Gastroesophageal sphincter (tissue), 4 donors: Measurements from ENCODE around the gene ZFYVE27. TPM values are rescaled to one million over a fixed set of nuclear protein-coding genes. Genes with fewer than 3 reads are reported as not detected.

ENCODE experiments used
- ATAC-seq: fragments of 150-250 bp; one replicate; pipeline ENCODE4 v1.9.1; 2016; ENCODE audit warnings: mild to moderate bottlenecking, moderate library complexity
- H3K27ac ChIP-seq, 4 donors: fragments of 200-600 bp; sonication (generic) in 3 of 4; 1 replicate in 3 of 4; 2 replicates in 1 of 4; pipeline ENCODE4 v1.5.1; 2016 to 2019
- H3K27me3 ChIP-seq: fragments of 200-600 bp; sonication (generic); one replicate; pipeline ENCODE4 v1.5.1; 2019
- H3K36me3 ChIP-seq, 2 donors: fragments of 200-600 bp; sonication (generic); one replicate each; pipeline ENCODE4 v1.5.1; 2019; ENCODE audit warnings: control low read depth in 1 of 2
- H3K4me1 ChIP-seq, 3 donors: fragments of 200-600 bp; sonication (generic); 1 replicate in 2 of 3; 2 replicates in 1 of 3; pipeline ENCODE4 v1.5.1; 2016 to 2019; ENCODE audit warnings: control low read depth in 2 of 3
- H3K4me3 ChIP-seq, 2 donors: fragments of 200-600 bp; sonication (generic); one replicate each; pipeline ENCODE4 v1.5.1; 2019; ENCODE audit warnings: mild to moderate bottlenecking in 1 of 2, moderate library complexity in 1 of 2
- H3K9me3 ChIP-seq, 3 donors: fragments of 200-600 bp; sonication (generic); one replicate each; pipeline ENCODE4 v1.5.1; 2017 to 2019; ENCODE audit warnings: control low read depth in 2 of 3
- CTCF ChIP-seq, 4 experiments: fragments of 200-600 bp in 2 of 4; fragments of 450-650 bp in 2 of 4; sonication (generic) in 1 of 4; IDR thresholded peaks; one replicate each; pipeline ENCODE4 v1.5.1; 2017 to 2019; ENCODE audit warnings: antibody characterized with exemption in 4 of 4, mild to moderate bottlenecking in 2 of 4, moderate library complexity in 2 of 4
- EP300 ChIP-seq: sonication (generic); formaldehyde crosslinking; IDR thresholded peaks from one replicate; pipeline ENCODE4 v1.6.1; 2017; ENCODE audit warnings: antibody characterized with exemption, mild to moderate bottlenecking
- POLR2A ChIP-seq, 2 donors: fragments of 450-650 bp; IDR thresholded peaks; one replicate each; pipeline ENCODE4 v1.6.1; 2017; ENCODE audit warnings: antibody characterized with exemption in 2 of 2, mild to moderate bottlenecking in 2 of 2, moderate library complexity in 1 of 2
- POLR2AphosphoS5 ChIP-seq: sonication (generic); formaldehyde crosslinking; IDR thresholded peaks from one replicate; pipeline ENCODE4 v1.6.1; 2017; ENCODE audit warnings: antibody characterized with exemption
- WGBS, 2 donors: methylation state at CpG; one replicate each; pipeline ENCODE4 v1.1.5; 2018; ENCODE audit warnings: low coverage in 1 of 2; 5-methylcytosine and 5-hydroxymethylcytosine counted together
- total RNA-seq, 4 donors: library from RNA; depleted of rRNA; stranded (reverse); fragments of >200 nt; gene quantifications; one replicate each; pipeline ENCODE4 v1.1.0, GENCODE V29; 2016

ZFYVE27 gene
- total RNA-seq, 4 donors from 2014 or later: 6.7 to 24.2 (median 19.2) TPM

GRCh38 chr10:97770255-97770654 is 33.3 kb downstream of the ZFYVE27 start:
- Histone ChIP-seq H3K36me3 (no peaks in the 10 kb centered on the region), H3K4me3 (peak overlapping the region in 1 of 2 donors; percentile 41), H3K27ac (no peak overlapping the region), H3K27me3 (peaks cover 75% of the 10 kb centered on the region), H3K9me3 (no peaks in the 10 kb centered on the region), H3K4me1 (peaks cover 0 to 16% (median 0%) of the 10 kb centered on the region in 3 donors)
- TF ChIP-seq POLR2A (IDR thresholded peaks at IDR 0.05) (no peak), EP300 (no peak), CTCF (IDR thresholded peaks at IDR 0.05) (no peak), POLR2AphosphoS5 (no peak)
- ATAC-seq: no peak
- 66% methylated on average over 2 of the region's 5 CpGs; no CpG with 5 or more reads in 1 of the 2 donors for WGBS, 2 donors

- peak overlapping the region in 1 of 2 donors; percentile 41 for H3K4me3 ChIP-seq
- no peaks in the 10 kb centered on the region for H3K36me3 ChIP-seq
- H3K4me1 ChIP-seq: peaks cover 0 to 16% (median 0%) of the 10 kb centered on the region in 3 donors
- WGBS, 2 donors: 1 to 3% methylated on average over 12 to 17 of the region's 90 CpGs
- H3K27ac ChIP-seq: peak overlapping the region in 1 of 4 donors; percentile 19
- ATAC-seq: no peak
- no peak for TF ChIP-seq CTCF (IDR thresholded peaks at IDR 0.05)
- no peak for TF ChIP-seq EP300
- no peak for TF ChIP-seq POLR2A (IDR thresholded peaks at IDR 0.05)
- TF ChIP-seq POLR2AphosphoS5: no peak
- H3K9me3 ChIP-seq: no peaks in the 10 kb centered on the region
- peaks cover 76% of the 10 kb centered on the region for H3K27me3 ChIP-seq
Measured at GRCh38 chr10:97771055-97771891, 34.3 kb downstream of the ZFYVE27 start.

- ATAC-seq: no peak
- peak within 1 kb of the TSS in 1 of 4 donors; percentile 19 for H3K27ac ChIP-seq
- no peaks in the 10 kb centered on the region for H3K9me3 ChIP-seq
- H3K36me3 ChIP-seq: no peaks in the 10 kb centered on the region
- peak within 1 kb of the TSS in 1 of 2 donors; percentile 41 for H3K4me3 ChIP-seq
- peaks cover 71% of the 10 kb centered on the region for H3K27me3 ChIP-seq
- WGBS, 2 donors: 7 to 37% methylated on average over 11 to 20 of the region's 44 CpGs
- H3K4me1 ChIP-seq: peaks cover 0 to 16% (median 0%) of the 10 kb centered on the region in 3 donors
- TF ChIP-seq POLR2AphosphoS5 (no peak), EP300 (no peak), POLR2A (IDR thresholded peaks at IDR 0.05) (peak in 1 of 2 donors; percentile 9), CTCF (IDR thresholded peaks at IDR 0.05) (no peak)
Measured at GRCh38 chr10:97771913-97772823, 35.2 kb downstream of the ZFYVE27 start, which contains the start of gene SFRP5. SFRP5 (minus strand) TSS chr10:97771999; CDS start chr10:97771833, 166 bp downstream.

GRCh38 chr10:97773096-97773495 is 36.2 kb downstream of the ZFYVE27 start:
- Histone ChIP-seq H3K27ac (no peak overlapping the region), H3K4me3 (no peak overlapping the region), H3K9me3 (no peaks in the 10 kb centered on the region), H3K27me3 (peaks cover 64% of the 10 kb centered on the region), H3K36me3 (no peaks in the 10 kb centered on the region), H3K4me1 (peaks cover 0 to 16% (median 0%) of the 10 kb centered on the region in 3 donors)
- TF ChIP-seq POLR2AphosphoS5 (no peak), CTCF (IDR thresholded peaks at IDR 0.05) (no peak), POLR2A (IDR thresholded peaks at IDR 0.05) (no peak), EP300 (no peak)
- WGBS, 2 donors: no CpG with 5 or more reads among the region's 1 CpG
- no peak for ATAC-seq
